Epidermal melanocyte (primary cell): ENCODE data around the gene MXD1.
"Not testable (repeated sequence)": the region's sequence is repeated elsewhere in the genome, so short reads cannot be mapped to it uniquely, and the experiment has no call there.

Experiments used
- DNase-seq: peaks from one replicate; pipeline ENCODE4 v3.0.0; 2011; ENCODE audit warnings: low spot score; ENCODE audit not compliant: insufficient read length

The MXD1 gene, protein sequence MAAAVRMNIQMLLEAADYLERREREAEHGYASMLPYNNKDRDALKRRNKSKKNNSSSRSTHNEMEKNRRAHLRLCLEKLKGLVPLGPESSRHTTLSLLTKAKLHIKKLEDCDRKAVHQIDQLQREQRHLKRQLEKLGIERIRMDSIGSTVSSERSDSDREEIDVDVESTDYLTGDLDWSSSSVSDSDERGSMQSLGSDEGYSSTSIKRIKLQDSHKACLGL

DNA sequence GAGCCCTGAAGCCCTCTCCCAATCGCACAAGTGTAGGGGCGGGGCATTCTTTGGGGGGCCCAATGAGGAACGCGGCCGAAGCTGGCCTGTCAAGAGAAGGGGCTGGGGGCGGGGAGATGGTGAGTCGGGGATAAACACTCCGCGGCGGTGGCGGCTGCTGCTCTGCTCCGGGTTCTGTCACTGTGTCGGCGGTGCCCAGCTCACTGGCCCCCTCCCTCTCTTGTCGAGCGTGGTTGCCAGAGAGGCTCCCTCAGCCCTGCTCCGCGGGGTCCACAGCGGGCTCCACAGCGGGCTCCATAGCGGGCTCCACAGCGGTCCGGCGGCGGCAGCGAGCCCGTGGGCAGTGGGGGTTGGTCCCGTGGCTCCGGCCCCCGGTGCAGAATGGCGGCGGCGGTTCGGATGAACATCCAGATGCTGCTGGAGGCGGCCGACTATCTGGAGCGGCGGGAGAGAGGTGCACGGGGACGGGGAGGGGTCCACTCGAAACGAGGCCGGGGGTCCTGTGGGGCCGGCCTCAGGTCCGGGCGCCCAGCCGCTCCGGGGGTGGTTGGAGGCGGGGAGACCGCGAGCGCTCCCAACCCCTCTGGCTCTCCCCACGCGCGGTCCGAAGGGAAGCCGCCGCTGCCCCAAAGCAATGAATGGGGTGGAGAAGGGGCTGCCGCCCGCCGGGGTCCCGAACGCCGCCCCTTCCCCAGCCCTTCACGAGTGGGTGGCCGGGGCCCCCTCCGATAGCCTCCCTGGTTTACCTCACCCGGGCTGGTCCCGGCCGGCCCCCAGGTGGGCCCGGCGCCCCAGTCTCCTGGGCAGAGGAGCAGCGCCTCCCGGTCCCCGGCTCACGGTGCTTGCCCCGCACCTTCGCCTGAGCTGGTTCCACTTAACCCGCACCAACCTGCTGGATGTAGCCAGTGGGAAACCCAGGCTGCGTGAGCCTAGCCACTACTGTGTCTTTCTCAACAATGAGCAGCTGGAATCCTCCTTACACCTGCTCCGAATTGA, at the start of gene MXD1:
TSS of gene MXD1 (plus strand) at position 160 of the 996 bp plus-strand sequence. CDS start at position 382, 222 bp downstream.
- no peak for DNase-seq

DNA sequence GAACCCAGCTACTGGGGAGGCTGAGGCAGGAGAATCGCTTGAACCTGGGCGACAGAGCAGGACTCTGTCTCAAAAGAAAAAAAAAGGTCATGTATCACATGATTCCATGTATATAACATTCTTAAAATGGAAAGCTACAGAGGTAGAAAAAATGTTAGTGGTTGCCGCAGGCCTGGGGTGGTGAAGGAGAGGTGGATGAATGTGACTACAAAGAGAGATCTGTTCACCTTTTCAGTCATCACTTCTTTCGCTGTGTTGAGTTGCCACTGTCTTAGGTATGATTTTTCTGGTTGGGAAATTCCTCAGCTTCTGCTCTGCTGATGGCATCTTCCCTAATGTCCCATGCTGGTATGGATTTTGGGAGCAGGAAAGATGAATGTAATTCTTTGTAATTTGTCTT, 26.5 kb upstream of the MXD1 start:
- no peak for DNase-seq

DNA sequence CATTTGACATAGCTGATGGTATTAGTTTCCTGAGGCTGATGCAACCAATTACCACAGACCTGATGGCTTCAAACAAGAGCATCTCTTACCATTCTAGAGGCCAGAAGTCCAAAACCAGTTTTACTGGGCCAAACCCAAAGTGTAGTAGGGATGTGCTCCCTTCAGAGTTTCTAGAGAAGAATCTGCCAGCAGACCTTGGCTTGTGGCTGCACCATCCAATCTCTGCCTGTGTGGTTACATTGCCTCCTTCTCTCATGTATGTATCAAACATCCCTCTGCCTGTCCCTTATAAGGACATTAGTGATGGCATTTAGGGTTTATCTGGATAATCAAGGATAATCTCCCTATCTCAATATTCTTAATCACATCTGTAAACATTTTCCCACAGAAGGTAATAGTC, 25.6 kb upstream of the MXD1 start:
- no peak for DNase-seq

DNA sequence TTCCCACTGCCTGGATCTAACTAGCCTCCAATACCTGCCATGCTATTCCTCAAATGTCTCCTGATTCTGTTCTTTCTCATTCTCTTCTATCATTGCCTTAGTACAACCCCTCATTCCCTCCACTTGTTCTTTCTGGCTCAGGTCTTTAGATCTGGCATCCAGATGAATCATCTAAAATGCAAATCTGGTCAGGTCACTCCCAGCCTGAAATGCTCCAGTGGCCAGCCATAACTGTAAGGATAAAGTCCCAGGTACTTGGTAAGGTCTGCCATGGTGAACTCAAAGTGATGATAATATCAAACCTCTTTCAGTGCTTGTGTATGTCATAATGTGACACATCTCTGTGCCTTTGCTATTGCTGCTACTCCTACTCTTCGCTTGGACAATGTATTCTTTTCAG, 24.0 kb upstream of the MXD1 start:
- no peak for DNase-seq

DNA sequence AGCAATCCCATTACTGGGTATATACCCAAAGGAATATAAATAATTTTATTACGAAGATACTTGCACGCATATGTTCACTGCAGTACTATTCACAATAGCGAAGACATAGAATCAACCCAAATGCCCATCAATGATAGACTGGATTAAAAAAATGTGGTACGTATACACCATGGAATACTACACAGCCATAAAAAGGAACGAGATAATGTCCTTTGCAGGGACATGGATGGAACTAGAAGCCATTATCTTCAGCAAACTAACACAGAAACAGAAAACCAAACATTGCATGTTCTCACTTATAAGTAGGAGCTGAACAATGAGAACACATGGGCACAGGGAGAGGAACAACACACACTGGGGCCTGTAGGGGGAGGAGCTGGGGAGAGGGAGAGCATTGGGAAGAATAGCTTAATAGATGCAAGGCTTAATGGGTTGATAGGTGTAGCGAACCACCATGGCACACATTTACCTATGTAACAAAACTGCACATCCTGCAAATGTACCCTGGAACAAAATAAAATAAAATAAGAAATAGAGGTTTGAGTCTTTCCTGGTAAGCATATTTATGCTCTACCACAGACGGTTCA, 22.0 kb upstream of the MXD1 start:
- not testable (repeated sequence) for DNase-seq

DNA sequence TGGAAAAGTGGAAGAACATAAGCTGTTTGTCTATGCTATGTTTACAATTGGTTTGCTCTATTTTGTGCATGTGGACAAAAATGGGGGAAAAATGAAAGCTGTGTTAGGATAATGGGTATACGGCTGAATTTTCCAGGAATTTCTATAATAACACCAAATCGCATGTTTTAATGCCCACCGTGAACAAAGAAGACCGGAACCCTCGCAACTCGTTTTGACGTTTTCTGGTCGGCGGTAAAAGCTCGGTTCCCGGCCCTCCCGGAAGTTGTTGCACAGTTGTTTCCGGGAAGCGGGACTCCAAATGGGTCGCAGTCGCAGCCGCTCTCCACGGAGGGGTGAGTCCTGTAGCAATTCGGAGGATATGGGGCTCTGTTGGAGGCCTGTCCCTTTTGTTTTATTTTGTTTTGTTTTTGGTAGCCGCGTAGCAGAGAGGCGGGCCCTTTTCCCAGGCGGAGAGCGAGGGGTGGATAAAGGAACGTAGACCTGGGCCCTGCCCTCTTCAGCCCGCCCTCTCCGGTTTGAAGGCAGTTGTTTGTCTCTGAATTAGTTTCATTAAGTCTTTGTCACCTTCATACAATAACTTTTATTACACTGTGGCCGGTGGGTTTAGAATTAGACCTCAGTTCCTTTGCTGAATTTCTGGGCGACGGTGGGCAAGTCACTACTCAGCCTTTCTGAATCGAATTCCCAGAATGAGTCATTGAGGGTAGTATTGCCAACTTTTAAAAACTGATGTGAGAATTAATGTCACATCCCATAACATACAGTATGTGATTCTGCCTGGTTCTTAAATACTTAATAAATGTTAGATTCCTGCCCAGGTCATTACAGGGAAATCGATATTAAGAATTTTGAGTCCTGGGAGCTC, 21.0 kb upstream of the MXD1 start, which contains the start of gene SNRNP27:
TSS of gene SNRNP27 (plus strand) at position 273 of the 868 bp plus-strand sequence. CDS start at position 302, 29 bp downstream.
- peak; percentile 68 for DNase-seq

DNA sequence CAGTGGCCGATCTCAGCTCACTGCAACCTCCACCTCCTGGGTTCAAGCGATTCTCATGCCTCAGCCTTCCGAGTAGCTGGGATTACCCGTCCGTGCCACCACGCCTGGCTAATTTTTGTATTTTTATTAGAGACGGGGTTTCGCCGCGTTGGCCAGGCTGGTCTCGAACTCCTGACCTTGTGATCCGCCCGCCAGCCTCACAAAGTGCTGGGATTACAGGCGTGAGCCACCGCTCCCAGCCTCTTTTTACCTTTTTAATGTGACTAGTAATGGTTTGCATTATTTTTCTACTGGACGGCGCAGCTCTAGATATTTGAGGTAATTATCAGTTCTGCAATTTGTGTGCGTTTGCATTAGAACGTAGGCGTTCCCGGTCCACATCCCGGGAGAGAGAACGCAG, 20.2 kb upstream of the MXD1 start:
- not testable (repeated sequence) for DNase-seq

DNA sequence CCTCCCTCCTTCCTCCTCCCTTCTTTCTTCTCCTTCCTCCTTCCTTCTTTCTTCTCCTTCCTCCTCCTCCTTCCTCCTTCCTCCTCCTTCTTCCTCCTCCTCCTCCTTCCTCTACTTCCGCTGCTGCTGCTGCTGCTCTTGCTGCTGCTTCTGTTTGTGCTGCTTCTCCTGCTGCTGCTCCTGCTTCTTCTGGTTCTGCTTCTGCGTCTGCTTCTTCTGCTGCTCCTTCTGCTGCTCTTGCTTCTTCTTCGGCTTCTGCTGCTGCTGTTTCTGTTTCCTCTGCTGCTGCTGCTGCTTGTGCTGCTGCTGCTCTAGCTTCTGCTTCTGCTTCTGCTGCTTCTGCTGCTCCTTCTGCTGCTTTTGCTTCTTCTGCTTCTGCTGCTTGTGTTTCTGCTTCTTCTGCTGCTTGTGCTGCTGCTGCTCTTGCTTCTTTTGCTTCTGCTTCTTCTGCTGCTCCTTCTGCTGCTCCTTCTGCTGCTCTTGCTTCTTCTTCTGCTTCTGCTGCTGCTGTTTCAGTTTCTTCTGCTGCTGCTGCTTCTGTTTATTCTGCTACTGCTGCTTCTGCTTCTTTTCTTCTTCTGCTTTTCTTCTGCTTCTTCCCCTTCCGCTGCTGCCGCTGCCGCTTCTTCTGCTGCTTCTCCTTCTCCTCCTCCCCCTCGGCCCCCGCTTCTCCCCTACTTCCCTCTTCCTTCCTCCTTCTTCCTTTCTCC, 12.5 kb upstream of the MXD1 start:
- DNase-seq, result no peak

DNA sequence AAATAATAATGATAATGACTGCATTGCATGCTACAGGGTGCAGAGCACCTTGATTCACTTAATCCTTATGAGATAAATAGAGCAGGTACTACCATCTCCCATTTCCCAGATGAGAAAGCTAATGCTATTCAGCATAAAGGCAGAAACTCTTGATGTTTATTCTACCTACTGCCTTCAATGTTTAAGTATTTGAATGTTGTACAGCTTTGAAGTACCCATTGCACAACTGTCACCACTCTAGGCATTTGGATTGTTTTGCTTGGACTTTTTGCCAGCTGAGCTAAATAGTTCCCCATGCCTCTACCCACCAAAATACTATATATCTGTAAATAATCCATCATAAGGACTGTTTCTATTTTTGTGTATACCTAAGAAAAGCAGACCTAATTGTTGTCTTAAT, 7.7 kb upstream of the MXD1 start:
- no peak for DNase-seq

DNA sequence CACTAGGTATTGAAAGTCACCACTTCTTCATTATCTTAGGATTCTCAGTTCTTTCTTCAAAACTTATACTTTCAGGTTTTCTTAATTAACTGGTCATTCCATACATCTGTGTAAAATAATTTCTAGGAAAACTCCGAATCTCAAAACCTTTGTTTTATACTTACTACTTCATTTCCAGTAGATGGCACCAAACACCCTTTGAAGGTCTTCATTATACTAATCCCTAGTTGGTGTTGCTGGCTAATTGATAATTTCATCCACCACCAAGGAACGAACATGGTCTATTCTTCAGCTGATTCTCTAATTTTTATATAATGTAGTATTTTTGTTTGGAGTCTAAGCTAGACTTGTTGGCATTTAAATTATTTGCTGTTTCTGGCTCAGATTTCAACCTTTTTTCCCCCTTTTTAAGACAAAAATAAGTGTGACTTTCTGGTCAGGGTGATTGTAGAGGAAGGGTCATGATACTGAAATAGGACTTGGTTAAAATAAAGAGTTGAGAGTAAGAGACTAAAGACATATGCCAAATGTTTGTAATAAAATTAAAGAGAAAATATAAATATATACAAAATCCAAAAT, 2.8 kb upstream of the MXD1 start:
- no peak for DNase-seq

DNA sequence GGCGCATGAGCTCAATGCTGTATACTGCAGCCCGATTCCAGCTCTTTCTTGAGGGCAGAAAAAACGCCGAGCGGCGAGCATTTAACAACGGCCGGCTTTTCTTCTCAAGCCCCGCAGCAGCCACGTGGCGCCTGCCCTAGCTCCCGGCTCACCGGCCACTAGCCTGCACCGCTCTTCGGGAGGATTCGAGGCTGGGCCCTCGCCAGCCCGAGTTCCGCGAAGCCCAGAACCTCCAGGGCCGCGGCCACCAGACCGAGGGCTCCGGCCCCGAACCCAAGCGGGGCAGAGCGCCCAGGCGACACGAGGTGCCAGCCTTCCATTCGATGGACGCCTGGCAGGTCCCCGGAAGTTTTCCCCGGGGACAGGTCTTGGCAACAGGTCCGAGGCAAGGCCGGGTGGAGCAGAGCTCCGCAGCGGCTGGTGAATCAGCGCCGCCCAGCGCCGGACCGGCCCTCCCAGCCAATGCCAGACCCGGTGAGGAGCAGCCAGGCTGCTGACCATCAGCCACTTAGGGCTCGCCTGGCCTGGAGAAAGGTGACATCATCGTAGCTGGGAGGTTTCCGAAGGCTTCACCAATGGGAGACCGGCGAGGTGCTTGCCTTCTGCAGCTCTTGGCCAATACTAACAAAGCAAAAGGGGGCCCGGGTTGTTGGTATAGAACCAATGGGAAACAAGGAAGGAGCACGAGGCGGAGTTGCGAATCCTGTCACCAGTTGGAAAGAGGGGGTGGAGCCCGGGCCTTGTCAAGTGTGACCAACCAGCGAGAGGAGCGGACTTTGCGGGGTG, 552 bp upstream of the MXD1 start:
- peak; percentile 97 for DNase-seq

DNA sequence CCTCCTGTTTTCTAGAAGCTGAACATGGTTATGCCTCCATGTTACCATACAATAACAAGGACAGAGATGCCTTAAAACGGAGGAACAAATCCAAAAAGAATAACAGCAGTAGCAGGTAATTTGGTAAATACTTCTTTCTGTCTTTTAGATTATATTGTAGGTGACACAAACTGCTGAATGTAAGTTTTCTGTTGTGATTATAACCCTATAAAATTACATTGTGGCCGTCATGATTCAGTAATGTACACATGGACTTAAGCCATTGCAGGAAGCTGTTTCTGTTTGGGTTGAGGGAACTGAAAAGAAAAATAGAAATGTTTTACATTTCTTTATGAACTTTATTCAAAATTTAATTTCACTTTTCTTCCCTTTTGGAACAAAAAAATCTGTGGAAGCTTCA, 1.2 kb downstream of the MXD1 start:
- no peak for DNase-seq

DNA sequence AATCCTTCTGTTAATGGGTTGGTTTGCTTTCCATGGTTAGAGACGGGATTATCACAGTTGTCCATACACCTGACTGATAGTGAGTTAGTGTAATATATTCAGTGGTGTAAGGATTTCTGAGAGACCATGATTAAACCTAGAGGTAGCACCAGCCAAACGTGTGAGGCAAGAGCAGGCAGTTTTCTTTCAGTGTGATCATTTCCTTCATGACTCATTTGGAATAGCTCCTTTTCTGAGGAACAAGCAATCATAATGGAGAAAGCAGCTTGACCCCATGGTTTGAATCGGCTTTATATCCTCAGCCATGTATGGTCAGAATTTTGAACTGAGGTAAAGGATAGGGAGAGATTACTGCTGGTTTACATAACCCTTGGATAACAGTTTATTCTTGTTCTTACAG, 2.9 kb downstream of the MXD1 start:
- DNase-seq, result no peak

DNA sequence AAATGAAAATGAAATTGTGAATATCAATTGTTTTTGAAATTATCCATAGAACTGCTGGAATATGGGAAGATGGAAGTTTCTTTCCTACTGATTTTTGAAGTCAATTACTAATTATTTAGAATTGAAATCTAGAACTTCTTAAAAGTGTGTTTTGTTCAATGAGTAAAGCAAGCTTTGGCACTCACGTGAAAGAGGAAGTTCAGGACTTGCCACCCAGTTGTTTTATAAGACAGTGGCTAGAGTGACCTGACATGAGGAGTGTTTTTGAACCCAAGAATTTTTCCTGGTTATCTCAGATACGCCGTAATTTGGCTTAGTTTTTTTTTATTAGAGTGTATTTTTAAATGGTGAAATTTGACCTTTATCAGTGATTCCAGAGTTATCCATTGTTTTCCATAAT, 3.5 kb downstream of the MXD1 start:
- no peak for DNase-seq

DNA sequence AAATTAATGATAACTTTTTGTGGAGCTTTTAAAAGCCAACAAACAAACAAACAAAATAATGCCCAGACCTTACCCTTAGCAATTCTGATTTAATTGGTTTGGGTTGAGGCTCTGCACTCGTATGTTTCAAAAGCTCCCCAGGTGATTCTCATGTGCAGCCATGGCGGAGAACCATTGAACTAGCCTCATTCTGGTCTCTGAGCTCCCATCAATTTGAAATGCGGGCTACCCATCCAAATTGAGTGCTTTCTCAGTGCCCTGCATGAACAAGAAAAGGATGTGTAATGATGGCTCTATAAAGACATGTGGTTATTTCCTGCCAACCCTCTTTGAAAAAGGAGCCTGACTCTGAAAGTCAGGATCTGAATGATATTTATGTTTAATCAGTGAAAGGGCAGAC, 8.2 kb downstream of the MXD1 start:
- DNase-seq, result no peak

DNA sequence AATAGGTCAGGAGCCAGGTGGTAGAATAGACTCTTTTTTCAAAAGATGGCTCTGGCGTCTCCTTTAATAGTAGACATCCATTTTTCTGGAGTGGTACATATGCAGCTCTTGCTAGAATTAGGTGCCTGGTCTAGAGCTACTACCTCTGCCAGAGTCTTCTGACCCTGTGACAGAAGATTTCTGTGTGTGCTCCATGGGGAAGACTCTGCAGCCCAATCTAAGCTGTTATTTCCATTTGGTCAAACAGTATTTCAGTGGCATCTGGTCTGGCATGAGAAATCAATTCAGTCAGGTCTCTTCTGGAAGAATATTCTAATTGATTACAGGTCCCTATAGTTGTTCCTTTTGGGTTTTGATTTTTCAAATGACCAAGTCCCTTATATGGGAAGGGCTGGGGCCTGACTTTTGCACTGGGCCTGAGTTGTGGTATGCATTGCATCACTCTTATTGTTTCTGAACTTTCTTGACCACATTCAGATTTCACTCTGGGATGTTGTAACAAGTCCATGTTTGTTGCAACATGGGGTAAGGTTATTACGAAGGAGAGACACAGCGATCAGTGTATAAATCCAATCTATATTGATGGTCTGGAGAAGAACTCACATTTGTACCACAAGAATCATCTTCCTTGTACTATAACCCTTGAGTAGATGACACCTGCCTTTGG, 12.1 kb downstream of the MXD1 start:
- no peak for DNase-seq

DNA sequence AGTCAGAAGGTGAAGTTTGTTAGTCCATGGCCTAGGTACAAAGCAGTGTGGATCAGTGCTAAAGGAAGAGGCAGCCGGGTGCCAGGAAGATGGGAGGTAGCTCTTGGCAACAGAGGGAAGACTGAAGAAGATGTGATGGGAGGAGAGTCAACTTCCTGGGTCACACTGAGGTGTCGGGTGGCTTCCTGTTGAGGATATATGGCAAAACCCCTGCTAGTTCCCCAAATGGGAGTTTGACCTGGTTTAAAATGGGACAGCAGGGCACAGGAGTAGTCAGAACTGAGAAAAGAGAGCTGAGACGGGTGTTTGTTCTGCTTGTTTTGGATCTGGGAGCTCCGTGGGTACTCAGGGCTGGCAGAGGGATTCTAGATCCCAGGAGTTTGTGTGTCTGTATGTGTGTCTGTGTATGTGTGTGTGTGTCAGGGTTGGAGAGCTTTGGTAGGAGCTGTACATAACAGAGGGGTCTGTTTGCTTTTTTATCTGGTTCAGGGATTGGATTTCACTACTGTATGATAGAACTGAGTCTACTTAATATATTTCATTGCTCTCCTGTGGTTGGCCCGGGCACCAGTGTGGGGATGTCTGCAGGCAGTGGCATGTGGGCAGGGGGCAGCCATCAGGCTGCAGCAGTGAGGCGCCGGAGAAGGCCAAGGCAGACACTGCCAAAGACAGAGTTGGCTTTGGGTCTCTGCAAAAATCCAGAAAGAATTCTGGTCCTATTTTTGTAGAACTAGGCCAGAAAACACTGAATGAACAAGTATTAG, 17.1 kb downstream of the MXD1 start:
- DNase-seq, result no peak

DNA sequence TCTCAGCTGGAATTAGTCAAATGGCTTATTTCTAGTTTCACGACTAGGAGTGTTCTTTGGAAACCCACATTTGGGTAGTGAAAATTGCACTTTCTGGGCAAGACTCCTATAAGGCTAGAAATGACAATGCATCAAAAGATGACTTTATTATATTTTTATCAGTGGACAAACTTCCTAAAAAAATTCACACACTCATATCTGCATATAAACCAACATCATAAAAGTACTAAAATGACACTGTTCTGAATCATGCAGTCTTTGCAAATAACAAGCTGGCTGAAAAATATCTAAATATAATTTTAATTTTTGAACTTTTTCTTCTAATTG, 17.6 kb downstream of the MXD1 start:
- DNase-seq, result no peak
